Measurements from ENCODE around the gene C1QTNF12. TPM values are rescaled to one million over a fixed set of nuclear protein-coding genes. Genes with fewer than 3 reads are reported as not detected.
"Not testable (repeated sequence)": the region's sequence is repeated elsewhere in the genome, so short reads cannot be mapped to it uniquely, and the experiment has no call there.

Gene C1QTNF12
- total RNA-seq, 1 experiment from 2014 or later: 2.2 TPM

GRCh38 chr1:1248009-1248913 is 1.7 kb upstream of the C1QTNF12 start:
- not testable (repeated sequence) for H3K27me3 ChIP-seq (ENCODE audit: low read length); H3K4me1 ChIP-seq (ENCODE audit: low read length); DNase-seq

GRCh38 chr1:1247341-1247913 is 905 bp upstream of the C1QTNF12 start:
- no peaks in the 10 kb centered on the region for H3K36me3 ChIP-seq (ENCODE audit: insufficient read depth, low read length)
- no peaks in the 10 kb centered on the region for H3K9me3 ChIP-seq (ENCODE audit: low read length)
- DNase-seq: no peak
- H2AFZ ChIP-seq (ENCODE audit: low read length): no peak overlapping the region
- 0 out of 2 replicates have a peak, but pooled peaks cover 13% of the 10 kb centered on the region for H4K20me1 ChIP-seq (ENCODE audit: insufficient read depth, low read depth, low read length)
- no peak overlapping the region for H3K4me3 ChIP-seq (ENCODE audit: low read length)
- no peaks in the 10 kb centered on the region for H3K79me2 ChIP-seq (ENCODE audit: low read length)
- no peaks in the 10 kb centered on the region for H3K9me2 ChIP-seq (replicated peaks; ENCODE audit: insufficient read depth, low read length)
- no peak overlapping the region for H3K4me2 ChIP-seq (ENCODE audit: low read depth, low read length, poor library complexity, severe bottlenecking)
- H3K27me3 ChIP-seq (ENCODE audit: low read length): no peaks in the 10 kb centered on the region
- H3K27ac ChIP-seq (ENCODE audit: low read length): no peak overlapping the region
- no peaks in the 10 kb centered on the region for H3K4me1 ChIP-seq (ENCODE audit: low read length)
- no peak overlapping the region for H3K9ac ChIP-seq (ENCODE audit: low read length)

More at GRCh38 chr1:1248009-1248913, 1.7 kb upstream of the C1QTNF12 start:
- H4K20me1 ChIP-seq (ENCODE audit: insufficient read depth, low read depth, low read length): 0 out of 2 replicates have a peak, but pooled peaks cover 13% of the 10 kb centered on the region
- not testable (repeated sequence) for H3K9ac ChIP-seq (ENCODE audit: low read length); H2AFZ ChIP-seq (ENCODE audit: low read length); H3K36me3 ChIP-seq (ENCODE audit: insufficient read depth, low read length); H3K4me2 ChIP-seq (ENCODE audit: low read depth, low read length, poor library complexity, severe bottlenecking); H3K79me2 ChIP-seq (ENCODE audit: low read length); H3K9me3 ChIP-seq (ENCODE audit: low read length); H3K4me3 ChIP-seq (ENCODE audit: low read length); H3K27ac ChIP-seq (ENCODE audit: low read length); H3K9me2 ChIP-seq (replicated peaks; ENCODE audit: insufficient read depth, low read length)

- Histone ChIP-seq H3K4me3 (ENCODE audit: low read length) (no peak overlapping the region), H3K9me3 (ENCODE audit: low read length) (no peaks in the 10 kb centered on the region), H3K27me3 (ENCODE audit: low read length) (no peaks in the 10 kb centered on the region), H3K9me2 (replicated peaks; ENCODE audit: insufficient read depth, low read length) (no peaks in the 10 kb centered on the region), H4K20me1 (ENCODE audit: insufficient read depth, low read depth, low read length) (peaks cover 11% of the 10 kb centered on the region; the same call in 1 of the 2 replicates), H2AFZ (ENCODE audit: low read length) (no peak overlapping the region), H3K4me2 (ENCODE audit: low read depth, low read length, poor library complexity, severe bottlenecking) (no peak overlapping the region), H3K27ac (ENCODE audit: low read length) (no peak overlapping the region), H3K79me2 (ENCODE audit: low read length) (no peaks in the 10 kb centered on the region), H3K4me1 (ENCODE audit: low read length) (no peaks in the 10 kb centered on the region), H3K9ac (ENCODE audit: low read length) (no peak overlapping the region), H3K36me3 (ENCODE audit: insufficient read depth, low read length) (no peaks in the 10 kb centered on the region)
- no peak for DNase-seq
Observed at GRCh38 chr1:1245817-1246576, 525 bp downstream of the C1QTNF12 start.

GRCh38 chr1:1245178-1245816 is 1.2 kb downstream of the C1QTNF12 start:
- DNase-seq: no peak
- Histone ChIP-seq H3K4me3 (ENCODE audit: low read length) (no peak overlapping the region), H3K27ac (ENCODE audit: low read length) (no peak overlapping the region), H3K9ac (ENCODE audit: low read length) (no peak overlapping the region), H3K4me2 (ENCODE audit: low read depth, low read length, poor library complexity, severe bottlenecking) (no peak overlapping the region), H4K20me1 (ENCODE audit: insufficient read depth, low read depth, low read length) (peaks cover 5% of the 10 kb centered on the region; the same call in 1 of the 2 replicates), H3K9me2 (replicated peaks; ENCODE audit: insufficient read depth, low read length) (no peaks in the 10 kb centered on the region), H3K9me3 (ENCODE audit: low read length) (no peaks in the 10 kb centered on the region), H3K27me3 (ENCODE audit: low read length) (no peaks in the 10 kb centered on the region), H3K36me3 (ENCODE audit: insufficient read depth, low read length) (no peaks in the 10 kb centered on the region), H2AFZ (ENCODE audit: low read length) (no peak overlapping the region), H3K79me2 (ENCODE audit: low read length) (no peaks in the 10 kb centered on the region), H3K4me1 (ENCODE audit: low read length) (no peaks in the 10 kb centered on the region)

- Histone ChIP-seq H2AFZ (ENCODE audit: low read length) (no peak overlapping the region), H3K4me1 (ENCODE audit: low read length) (no peaks in the 10 kb centered on the region), H3K79me2 (ENCODE audit: low read length) (no peaks in the 10 kb centered on the region), H3K36me3 (ENCODE audit: insufficient read depth, low read length) (no peaks in the 10 kb centered on the region), H3K9ac (ENCODE audit: low read length) (no peak overlapping the region), H3K9me3 (ENCODE audit: low read length) (no peaks in the 10 kb centered on the region), H4K20me1 (ENCODE audit: insufficient read depth, low read depth, low read length) (peaks cover 5% of the 10 kb centered on the region; the same call in 1 of the 2 replicates), H3K4me2 (ENCODE audit: low read depth, low read length, poor library complexity, severe bottlenecking) (no peak overlapping the region), H3K27me3 (ENCODE audit: low read length) (no peaks in the 10 kb centered on the region), H3K27ac (ENCODE audit: low read length) (no peak overlapping the region), H3K9me2 (replicated peaks; ENCODE audit: insufficient read depth, low read length) (no peaks in the 10 kb centered on the region), H3K4me3 (ENCODE audit: low read length) (no peak overlapping the region)
- DNase-seq: peak; percentile 57
Observed at GRCh38 chr1:1244192-1244811, 2.2 kb downstream of the C1QTNF12 start.

GRCh38 chr1:1243807-1244191 is 2.7 kb downstream of the C1QTNF12 start:
- no peak overlapping the region for H3K4me3 ChIP-seq (ENCODE audit: low read length)
- no peak overlapping the region for H3K4me2 ChIP-seq (ENCODE audit: low read depth, low read length, poor library complexity, severe bottlenecking)
- peaks cover 5% of the 10 kb centered on the region; the same call in 1 of the 2 replicates for H4K20me1 ChIP-seq (ENCODE audit: insufficient read depth, low read depth, low read length)
- no peaks in the 10 kb centered on the region for H3K4me1 ChIP-seq (ENCODE audit: low read length)
- H3K27ac ChIP-seq (ENCODE audit: low read length): no peak overlapping the region
- H3K9me2 ChIP-seq (replicated peaks; ENCODE audit: insufficient read depth, low read length): no peaks in the 10 kb centered on the region
- no peak overlapping the region for H3K9ac ChIP-seq (ENCODE audit: low read length)
- H3K27me3 ChIP-seq (ENCODE audit: low read length): no peaks in the 10 kb centered on the region
- DNase-seq: no peak
- no peaks in the 10 kb centered on the region for H3K36me3 ChIP-seq (ENCODE audit: insufficient read depth, low read length)
- H3K79me2 ChIP-seq (ENCODE audit: low read length): no peaks in the 10 kb centered on the region
- H3K9me3 ChIP-seq (ENCODE audit: low read length): no peaks in the 10 kb centered on the region
- no peak overlapping the region for H2AFZ ChIP-seq (ENCODE audit: low read length)

GRCh38 chr1:1243266-1243660 is 3.3 kb downstream of the C1QTNF12 start:
- Histone ChIP-seq H3K4me1 (ENCODE audit: low read length) (no peaks in the 10 kb centered on the region), H3K9me3 (ENCODE audit: low read length) (no peaks in the 10 kb centered on the region), H3K4me2 (ENCODE audit: low read depth, low read length, poor library complexity, severe bottlenecking) (no peak overlapping the region), H3K9ac (ENCODE audit: low read length) (no peak overlapping the region), H3K36me3 (ENCODE audit: insufficient read depth, low read length) (no peaks in the 10 kb centered on the region), H4K20me1 (ENCODE audit: insufficient read depth, low read depth, low read length) (peaks cover 9% of the 10 kb centered on the region; the same call in 1 of the 2 replicates), H3K4me3 (ENCODE audit: low read length) (no peak overlapping the region), H3K27me3 (ENCODE audit: low read length) (no peaks in the 10 kb centered on the region), H3K9me2 (replicated peaks; ENCODE audit: insufficient read depth, low read length) (no peaks in the 10 kb centered on the region), H3K79me2 (ENCODE audit: low read length) (no peaks in the 10 kb centered on the region), H2AFZ (ENCODE audit: low read length) (no peak overlapping the region), H3K27ac (ENCODE audit: low read length) (no peak overlapping the region)
- DNase-seq: no peak
